K562 (cell line): ENCODE data around the gene ADIPOR2.

ENCODE experiments used
- ZNF740 ChIP-seq, 3 experiments: fragments of 200-800 bp in 1 of 3; sonication (Bioruptor generic) in 1 of 3; sonication (generic) in 1 of 3; formaldehyde crosslinking in 1 of 3; IDR thresholded peaks; 2 replicates each; pipeline versions ENCODE4 v1.6.1 to v1.8.0; 2016 to 2022; ENCODE audit warnings: mild to moderate bottlenecking in 2 of 3, missing compliant biosample characterization in 2 of 3, missing genetic modification characterization in 2 of 3, missing genetic modification reagents in 1 of 3
- TF ChIP-seq, protein P1 (sequence below): IDR thresholded peaks from 2 replicates; pipeline ENCODE4 v1.6.1; 2016; ENCODE audit warnings: missing genetic modification characterization, missing compliant biosample characterization

DNA sequence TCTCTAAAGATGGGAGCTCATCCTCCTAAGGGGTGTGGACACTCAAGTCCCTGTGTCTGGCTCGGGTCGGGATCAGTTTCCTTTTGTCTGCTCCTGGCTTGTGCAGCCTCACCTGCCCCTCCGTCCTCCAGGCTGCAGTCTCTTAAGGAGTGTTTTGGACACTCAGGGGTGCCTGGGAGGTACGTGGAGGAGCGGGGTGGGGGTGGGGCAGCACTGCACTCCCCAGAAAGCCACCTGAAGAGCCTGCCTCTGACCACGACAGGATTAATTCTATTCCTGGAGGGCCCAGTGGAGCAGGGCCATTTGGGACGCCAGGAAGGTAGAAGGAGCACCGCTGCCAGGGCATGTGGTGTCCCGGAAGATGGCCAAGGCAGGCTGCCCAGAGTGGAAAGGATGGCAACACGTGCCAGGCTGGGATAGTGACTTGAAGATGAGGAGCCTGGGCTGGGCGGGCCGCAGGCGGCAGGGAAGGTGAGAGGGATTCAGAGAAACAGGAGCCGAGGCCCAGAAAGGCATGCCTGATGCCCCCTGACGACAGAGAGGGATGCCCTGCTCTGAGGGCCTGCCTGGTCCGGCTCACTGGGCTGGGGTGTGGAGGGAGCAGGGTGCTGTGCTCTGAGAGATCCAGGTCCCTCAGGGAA is 114.7 kb downstream of the ADIPOR2 start:
- TF ChIP-seq, protein P1, sequence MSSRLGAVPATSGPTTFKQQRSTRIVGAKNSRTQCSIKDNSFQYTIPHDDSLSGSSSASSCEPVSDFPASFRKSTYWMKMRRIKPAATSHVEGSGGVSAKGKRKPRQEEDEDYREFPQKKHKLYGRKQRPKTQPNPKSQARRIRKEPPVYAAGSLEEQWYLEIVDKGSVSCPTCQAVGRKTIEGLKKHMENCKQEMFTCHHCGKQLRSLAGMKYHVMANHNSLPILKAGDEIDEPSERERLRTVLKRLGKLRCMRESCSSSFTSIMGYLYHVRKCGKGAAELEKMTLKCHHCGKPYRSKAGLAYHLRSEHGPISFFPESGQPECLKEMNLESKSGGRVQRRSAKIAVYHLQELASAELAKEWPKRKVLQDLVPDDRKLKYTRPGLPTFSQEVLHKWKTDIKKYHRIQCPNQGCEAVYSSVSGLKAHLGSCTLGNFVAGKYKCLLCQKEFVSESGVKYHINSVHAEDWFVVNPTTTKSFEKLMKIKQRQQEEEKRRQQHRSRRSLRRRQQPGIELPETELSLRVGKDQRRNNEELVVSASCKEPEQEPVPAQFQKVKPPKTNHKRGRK (tag) = no peak
- TF ChIP-seq ZNF740 (CRISPR knock-in tag; IDR thresholded peaks at IDR 0.05) (no peak), ZNF740 (tag; IDR thresholded peaks at IDR 0.05) (no peak)
